Endothelial cell (in vitro differentiated cells): ENCODE data around the gene LSM14B. TPM values are rescaled to one million over a fixed set of nuclear protein-coding genes. Genes with fewer than 3 reads are reported as not detected.
A peak's percentile ranks its signal among the peaks of the same experiment; 100 is the strongest.
"Not testable (repeated sequence)": the region's sequence is repeated elsewhere in the genome, so short reads cannot be mapped to it uniquely, and the experiment has no call there.

Source experiments
- DNase-seq: peaks from one replicate; pipeline ENCODE4 v3.0.0; 2021; ENCODE audit warnings: low spot score
- H3K27ac Mint-ChIP-seq: one replicate; pipeline ENCODE4 v1.8.0; 2021; ENCODE audit warnings: mixed read lengths, inconsistent platforms; ENCODE audit not compliant: unreplicated experiment
- H3K27me3 Mint-ChIP-seq: one replicate; pipeline ENCODE4 v1.8.0; 2021; ENCODE audit warnings: mild to moderate bottlenecking, moderate library complexity, mixed read lengths, inconsistent platforms; ENCODE audit not compliant: unreplicated experiment
- H3K36me3 Mint-ChIP-seq: one replicate; pipeline ENCODE4 v1.8.0; 2021; ENCODE audit warnings: mild to moderate bottlenecking, low read depth, mixed read lengths, inconsistent platforms; ENCODE audit not compliant: unreplicated experiment
- H3K4me1 Mint-ChIP-seq: one replicate; pipeline ENCODE4 v1.8.0; 2021; ENCODE audit warnings: mild to moderate bottlenecking, mixed read lengths, inconsistent platforms; ENCODE audit not compliant: unreplicated experiment
- H3K4me3 Mint-ChIP-seq: one replicate; pipeline ENCODE4 v1.8.0; 2021; ENCODE audit warnings: mild to moderate bottlenecking, mixed read lengths, inconsistent platforms; ENCODE audit not compliant: unreplicated experiment
- H3K9me3 Mint-ChIP-seq: one replicate; pipeline ENCODE4 v1.8.0; 2021; ENCODE audit warnings: mixed read lengths, inconsistent platforms; ENCODE audit not compliant: unreplicated experiment
- CTCF ChIP-seq: fragments of 200-600 bp; sonication (generic); IDR thresholded peaks from one replicate; pipeline ENCODE4 v1.5.0; 2021; ENCODE audit warnings: antibody characterized with exemption; ENCODE audit not compliant: unreplicated experiment
- total RNA-seq: library from RNA; stranded (reverse); fragmentation: NEBNext Ultra II Directional; extraction: Animal tissue kit (Norgen Biotek cat#: 25700); gene quantifications from one replicate; pipeline ENCODE4 v1.2.1, GENCODE V29; 2021; ENCODE audit not compliant: unreplicated experiment

The LSM14B gene
- total RNA-seq, 1 donor from 2014 or later, result 35.3 TPM

GRCh38 chr20:62147125-62147524, 24.9 kb downstream of the LSM14B start:
- Mint-ChIP-seq H3K4me1 (peaks cover 22% of the 10 kb centered on the region), H3K9me3 (no peaks in the 10 kb centered on the region), H3K36me3 (peaks cover 9% of the 10 kb centered on the region), H3K4me3 (no peak overlapping the region), H3K27me3 (peaks cover 20% of the 10 kb centered on the region), H3K27ac (no peak overlapping the region)
- TF ChIP-seq CTCF, result no peak
- no peak for DNase-seq

DNA sequence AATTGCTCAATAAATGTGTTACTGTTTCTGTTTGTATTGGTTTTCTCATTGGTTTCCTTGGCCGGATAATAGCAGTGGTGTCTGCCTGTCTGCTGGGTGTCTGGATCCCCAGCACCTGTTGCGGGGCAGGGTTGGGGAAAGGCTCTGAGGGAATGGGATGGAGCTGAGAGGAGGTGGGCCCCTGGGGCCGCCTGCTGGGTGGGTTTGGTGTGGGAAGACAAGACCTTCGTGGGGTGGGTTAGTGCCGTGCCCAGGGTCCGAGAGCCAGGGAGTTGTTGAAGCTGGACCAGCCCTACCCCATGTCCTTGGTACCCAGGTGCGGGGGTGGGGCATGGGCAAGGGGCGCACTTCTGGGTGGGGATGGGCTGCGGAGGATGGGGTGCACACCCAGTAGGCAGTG, 25.3 kb downstream of the LSM14B start:
- TF ChIP-seq CTCF, result no peak
- peaks cover 21% of the 10 kb centered on the region for H3K4me1 Mint-ChIP-seq
- no peak overlapping the region for H3K27ac Mint-ChIP-seq
- peaks cover 17% of the 10 kb centered on the region for H3K27me3 Mint-ChIP-seq
- H3K9me3 Mint-ChIP-seq, result no peaks in the 10 kb centered on the region
- no peak for DNase-seq
- peaks cover 10% of the 10 kb centered on the region for H3K36me3 Mint-ChIP-seq
- H3K4me3 Mint-ChIP-seq, result no peak overlapping the region

- H3K4me3 Mint-ChIP-seq, DNase-seq, H3K27ac Mint-ChIP-seq, H3K9me3 Mint-ChIP-seq: not testable (repeated sequence)
- Mint-ChIP-seq H3K4me1 (peaks cover 26% of the 10 kb centered on the region), H3K27me3 (peaks cover 18% of the 10 kb centered on the region), H3K36me3 (peaks cover 17% of the 10 kb centered on the region)
Measured at GRCh38 chr20:62148383-62148782, 26.1 kb downstream of the LSM14B start.

DNA sequence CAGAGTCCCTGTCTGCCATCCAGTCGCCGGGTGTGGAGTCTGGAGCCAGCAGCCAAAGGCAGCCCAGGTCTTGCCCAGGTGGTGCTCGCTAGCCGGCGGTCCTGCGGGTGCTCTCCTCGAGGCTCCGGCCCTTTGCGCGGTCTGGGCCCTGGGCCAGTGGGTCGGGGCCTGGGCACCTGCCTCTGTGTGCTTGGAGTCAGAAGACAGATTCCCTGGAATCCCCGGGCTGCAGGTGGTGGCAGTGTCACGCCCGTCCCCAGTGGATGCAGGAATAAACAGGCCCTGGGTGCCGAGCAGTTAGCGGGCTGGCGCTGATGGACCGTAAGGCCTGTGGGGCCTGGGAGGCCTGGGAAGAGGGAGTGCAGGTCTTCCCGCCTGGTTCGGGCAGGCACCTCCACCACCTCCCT, 26.6 kb downstream of the LSM14B start:
- Mint-ChIP-seq H3K27me3 (peaks cover 21% of the 10 kb centered on the region), H3K9me3 (no peaks in the 10 kb centered on the region), H3K4me3 (no peak overlapping the region), H3K36me3 (peaks cover 22% of the 10 kb centered on the region), H3K4me1 (peaks cover 28% of the 10 kb centered on the region), H3K27ac (no peak overlapping the region)
- no peak for TF ChIP-seq CTCF
- DNase-seq, result no peak

- no peaks in the 10 kb centered on the region for H3K9me3 Mint-ChIP-seq
- peaks cover 25% of the 10 kb centered on the region for H3K4me1 Mint-ChIP-seq
- no peak for DNase-seq
- TF ChIP-seq CTCF, result no peak
- peak overlapping the region; percentile 31 for H3K4me3 Mint-ChIP-seq
- H3K27ac Mint-ChIP-seq, result no peak overlapping the region
- H3K36me3 Mint-ChIP-seq, result peaks cover 30% of the 10 kb centered on the region
- H3K27me3 Mint-ChIP-seq, result peaks cover 17% of the 10 kb centered on the region
Measured at GRCh38 chr20:62149532-62150309, 27.4 kb downstream of the LSM14B start.
